Measurements from ENCODE around the gene PLCG2.
A peak's percentile ranks its signal among the peaks of the same experiment; 100 is the strongest.

Gene PLCG2

GRCh38 chr16:81816793-81817210 is 37.7 kb downstream of the PLCG2 start:
- DNase-seq (no peak), ATAC-seq (no peak)

- ATAC-seq: no peak
- no peak for DNase-seq
These were observed 38.2 kb downstream of the PLCG2 start for GRCh38 chr16:81817296-81817695.

GRCh38 chr16:81817789-81818567 is 38.9 kb downstream of the PLCG2 start:
- ATAC-seq: no peak
- no peak for DNase-seq

- no peak for DNase-seq
- ATAC-seq: no peak
These were observed 39.4 kb downstream of the PLCG2 start for GRCh38 chr16:81818568-81818896.

GRCh38 chr16:81818905-81819304 is 39.8 kb downstream of the PLCG2 start:
- ATAC-seq: no peak
- DNase-seq: no peak

GRCh38 chr16:81821436-81822128 is 42.5 kb downstream of the PLCG2 start:
- no peak for DNase-seq

GRCh38 chr16:81823111-81823510 is 44.0 kb downstream of the PLCG2 start:
- peak; percentile 51 for ATAC-seq
- DNase-seq: no peak

More at GRCh38 chr16:81821436-81822128, 42.5 kb downstream of the PLCG2 start:
- no peak for ATAC-seq

GRCh38 chr16:81823734-81824133 is 44.6 kb downstream of the PLCG2 start:
- no peak for DNase-seq
- ATAC-seq: no peak

- ATAC-seq (no peak), DNase-seq (no peak)
These were observed 47.4 kb downstream of the PLCG2 start for GRCh38 chr16:81826523-81826922.

GRCh38 chr16:81830845-81831540 is 51.9 kb downstream of the PLCG2 start:
- ATAC-seq (no peak), DNase-seq (no peak)

GRCh38 chr16:81831722-81832126 is 52.6 kb downstream of the PLCG2 start:
- DNase-seq (peak; percentile 72), ATAC-seq (peak; percentile 80)

GRCh38 chr16:81832801-81833547 is 53.9 kb downstream of the PLCG2 start:
- no peak for ATAC-seq
- no peak for DNase-seq

- DNase-seq: no peak
- no peak for ATAC-seq
These were observed 54.7 kb downstream of the PLCG2 start for GRCh38 chr16:81833751-81834150.

- no peak for DNase-seq
- ATAC-seq: no peak
These were observed 55.8 kb downstream of the PLCG2 start for GRCh38 chr16:81834868-81835267.

GRCh38 chr16:81836279-81837054 is 57.4 kb downstream of the PLCG2 start:
- ATAC-seq: peak; percentile 38
- no peak for DNase-seq

- ATAC-seq (no peak), DNase-seq (no peak)
These were observed 58.2 kb downstream of the PLCG2 start for GRCh38 chr16:81837312-81837751.

GRCh38 chr16:81838794-81839193 is 59.7 kb downstream of the PLCG2 start:
- ATAC-seq: no peak
- no peak for DNase-seq

- ATAC-seq (peak; percentile 62), DNase-seq (no peak)
These were observed 62.6 kb downstream of the PLCG2 start for GRCh38 chr16:81841722-81842121.

- ATAC-seq (no peak), DNase-seq (no peak)
These were observed 63.6 kb downstream of the PLCG2 start for GRCh38 chr16:81842564-81843242.

GRCh38 chr16:81843243-81843582 is 64.1 kb downstream of the PLCG2 start:
- no peak for DNase-seq
- no peak for ATAC-seq

- no peak for DNase-seq
- no peak for ATAC-seq
These were observed 64.6 kb downstream of the PLCG2 start for GRCh38 chr16:81843683-81844082.
